Keratinocyte (primary cell): ENCODE results near the gene PLEKHA1. TPM values are rescaled to one million over a fixed set of nuclear protein-coding genes. Genes with fewer than 3 reads are reported as not detected.

Experiments
- DNase-seq: peaks from one replicate; pipeline ENCODE4 v3.0.0-alpha.2; 2011; ENCODE audit warnings: low read depth, missing footprints, low spot score
- FAIRE-seq: peaks from 2 replicates; lab custom pipeline; 2011; peaks lifted over from hg19 to GRCh38; lab: Jason Lieb, UNC
- H2AFZ ChIP-seq: 2 replicates; pipeline ENCODE4 v1.6.0; 2012; ENCODE audit warnings: low read length, control low read depth, inconsistent platforms; ENCODE audit not compliant: control insufficient read depth
- H3K27ac ChIP-seq: 2 replicates; pipeline ENCODE4 v1.5.1; 2011; ENCODE audit warnings: low read length; ENCODE audit not compliant: control insufficient read depth, insufficient read depth
- H3K27me3 ChIP-seq: 3 replicates; pipeline ENCODE4 v1.6.0; 2011; ENCODE audit warnings: low read length; ENCODE audit not compliant: control insufficient read depth, insufficient read depth; ENCODE audit errors: extremely low read depth
- H3K36me3 ChIP-seq, 2 experiments: 2 replicates in 1 of 2; 3 replicates in 1 of 2; pipeline ENCODE4 v1.5.1; 2011; ENCODE audit warnings: low read length in 2 of 2, mild to moderate bottlenecking in 1 of 2; ENCODE audit not compliant: control insufficient read depth in 2 of 2, insufficient read depth in 2 of 2; ENCODE audit errors: extremely low read depth in 1 of 2
- H3K4me1 ChIP-seq: 3 replicates; pipeline ENCODE4 v1.5.1; 2011; ENCODE audit warnings: low read length; ENCODE audit not compliant: control insufficient read depth, insufficient read depth; ENCODE audit errors: extremely low read depth
- H3K4me2 ChIP-seq: 3 replicates; pipeline ENCODE4 v1.6.0; 2011; ENCODE audit warnings: low read depth, low read length; ENCODE audit not compliant: control insufficient read depth, insufficient read depth; ENCODE audit errors: extremely low read depth
- H3K4me3 ChIP-seq, 3 experiments: fragments of 200-600 bp in 1 of 3; sonication (generic) in 1 of 3; 2 replicates in 2 of 3; 3 replicates in 1 of 3; pipeline ENCODE4 v1.5.1; 2011 to 2016; ENCODE audit warnings: low read length in 3 of 3, mild to moderate bottlenecking in 3 of 3, control low read depth in 2 of 3, inconsistent platforms in 1 of 3, low read depth in 1 of 3, mixed read lengths in 1 of 3, mixed run types in 1 of 3, moderate library complexity in 1 of 3; ENCODE audit not compliant: control insufficient read depth in 2 of 3, insufficient read depth in 2 of 3; ENCODE audit errors: extremely low read depth in 1 of 3
- H3K79me2 ChIP-seq: 2 replicates; pipeline ENCODE4 v1.6.0; 2012; ENCODE audit warnings: low read length; ENCODE audit not compliant: control insufficient read depth, insufficient read depth
- H3K9ac ChIP-seq: 3 replicates; pipeline ENCODE4 v1.6.0; 2011; ENCODE audit warnings: low read length; ENCODE audit not compliant: control insufficient read depth, insufficient read depth; ENCODE audit errors: extremely low read depth
- H3K9me1 ChIP-seq: 3 replicates; pipeline ENCODE4 v1.6.0; 2011; ENCODE audit warnings: low read length; ENCODE audit not compliant: control insufficient read depth, insufficient read depth; ENCODE audit errors: extremely low read depth
- H3K9me3 ChIP-seq: 2 replicates; pipeline ENCODE4 v1.5.1; 2012; ENCODE audit warnings: low read depth, low read length; ENCODE audit not compliant: control insufficient read depth
- H4K20me1 ChIP-seq: 3 replicates; pipeline ENCODE4 v1.6.0; 2011; ENCODE audit warnings: low read length; ENCODE audit not compliant: control insufficient read depth, insufficient read depth; ENCODE audit errors: extremely low read depth
- CTCF ChIP-seq, 3 experiments: IDR thresholded peaks in 1 of 3; conservative IDR thresholded peaks in 1 of 3; optimal IDR thresholded peaks in 1 of 3; 2 replicates in 2 of 3; 3 replicates in 1 of 3; pipeline versions ENCODE3 to v1.5.1; 2011; ENCODE audit warnings: low read length in 3 of 3, mild to moderate bottlenecking in 3 of 3, moderate library complexity in 2 of 3, control low read depth in 1 of 3, inconsistent platforms in 1 of 3; ENCODE audit not compliant: insufficient read depth in 2 of 3; ENCODE audit errors: extremely low read depth in 1 of 3
- EZH2 ChIP-seq: IDR thresholded peaks from one replicate; pipeline ENCODE4 v1.6.1; 2012; ENCODE audit warnings: inconsistent platforms, mild to moderate bottlenecking, low read length, moderate library complexity
- dilution Hi-C: fragments of 300-500 bp; cut with MboI; formaldehyde crosslinking; loops from one replicate; pipeline ENCODE4 v1.7.0; 2020; ENCODE audit warnings: low sequenced_read_pairs; ENCODE audit not compliant: extremely low pct_ligation_motif_present
- polyA plus RNA-seq, 5 experiments: library from polyadenylated mRNA; depleted of rRNA in 3 of 5; stranded (reverse) in 3 of 5; stranded (forward) in 1 of 5; unstranded in 1 of 5; fragments of >200 nt; gene quantifications; 1 replicate in 1 of 5; 2 replicates in 3 of 5; 3 replicates in 1 of 5; pipeline versions ENCODE4 v1.2.1 to v1.2.3, GENCODE V29; 2011 to 2012; ENCODE audit warnings: missing spikeins in 2 of 5, low read depth in 1 of 5, low replicate concordance in 1 of 5

PLEKHA1 gene
- polyA plus RNA-seq, 1 donor (not counting 4 experiments of a cell fraction or from before 2014, with no cell fraction given): 66.7 TPM

GRCh38 chr10:122427280-122427679 lies 52.8 kb downstream of the PLEKHA1 start:
- Histone ChIP-seq H2AFZ (no peak overlapping the region), H3K9me1 (no peaks in the 10 kb centered on the region), H3K4me2 (no peak overlapping the region), H3K27ac (no peak overlapping the region), H3K9ac (no peak overlapping the region), H3K4me3 (no peak overlapping the region), H3K27me3 (no peaks in the 10 kb centered on the region), H3K79me2 (no peaks in the 10 kb centered on the region), H3K4me1 (no peaks in the 10 kb centered on the region), H4K20me1 (no peaks in the 10 kb centered on the region), H3K36me3 (peaks cover 14 to 15% of the 10 kb centered on the region in 2 experiments), H3K9me3 (no peaks in the 10 kb centered on the region)
- DNase-seq (no peak), FAIRE-seq (no peak)
- dilution Hi-C loops: no loop called here
- TF ChIP-seq EZH2 (no peak), CTCF (optimal IDR thresholded peaks at IDR 0.05 in 1 of 3, IDR thresholded peaks at IDR 0.05 in 1 of 3, conservative IDR thresholded peaks at IDR 0.05 in 1 of 3; ENCODE audit: extremely low read depth in 1 of 3, insufficient read depth in 2 of 3, low read length in 3 of 3) (no peak)

GRCh38 chr10:122435212-122435827 lies 60.8 kb downstream of the PLEKHA1 start:
- dilution Hi-C loops: no loop called here
- DNase-seq: no peak
- no peak for FAIRE-seq
- H4K20me1 ChIP-seq: no peaks in the 10 kb centered on the region
- peak in 1 of 3 experiments; percentile 26 for TF ChIP-seq CTCF (optimal IDR thresholded peaks at IDR 0.05 in 1 of 3, IDR thresholded peaks at IDR 0.05 in 1 of 3, conservative IDR thresholded peaks at IDR 0.05 in 1 of 3; ENCODE audit: extremely low read depth in 1 of 3, insufficient read depth in 2 of 3, low read length in 3 of 3)
- TF ChIP-seq EZH2: no peak
- H3K4me1 ChIP-seq: no peaks in the 10 kb centered on the region
- H3K79me2 ChIP-seq: no peaks in the 10 kb centered on the region
- peaks cover 0 to 5% of the 10 kb centered on the region in 2 experiments for H3K36me3 ChIP-seq
- no peak overlapping the region for H3K27ac ChIP-seq
- H3K4me2 ChIP-seq: no peak overlapping the region
- H3K4me3 ChIP-seq: no peak overlapping the region
- H3K9me3 ChIP-seq: no peaks in the 10 kb centered on the region
- H3K9ac ChIP-seq: no peak overlapping the region
- H3K9me1 ChIP-seq: peaks cover 3% of the 10 kb centered on the region
- H3K27me3 ChIP-seq: no peaks in the 10 kb centered on the region
- no peak overlapping the region for H2AFZ ChIP-seq
